GM12891 (cell line): Measurements from ENCODE around the gene ATP6V0C.

ENCODE experiments used
- DNase-seq: peaks from one replicate; pipeline ENCODE4 v3.0.0; 2011; ENCODE audit warnings: low spot score; ENCODE audit not compliant: insufficient read length
- FAIRE-seq: peaks from 2 replicates; lab custom pipeline; 2011; peaks lifted over from hg19 to GRCh38; lab: Jason Lieb, UNC
- PAX5 ChIP-seq: IDR thresholded peaks from 2 replicates; pipeline ENCODE4 v1.6.1; 2011; ENCODE audit warnings: low read length, moderate library complexity, mild to moderate bottlenecking; ENCODE audit not compliant: insufficient read depth, severe bottlenecking
- POLR2A ChIP-seq: IDR thresholded peaks from 2 replicates; pipeline ENCODE4 v1.6.1; 2011; ENCODE audit warnings: low read depth, low read length, control low read depth
- POLR2AphosphoS5 ChIP-seq: IDR thresholded peaks from 2 replicates; pipeline ENCODE4 v1.6.1; 2011; ENCODE audit warnings: low read depth, low read length, control low read depth
- POU2F2 ChIP-seq: IDR thresholded peaks from 2 replicates; pipeline ENCODE4 v1.6.1; 2011; ENCODE audit warnings: low read depth, mild to moderate bottlenecking, control low read depth, low read length, moderate library complexity
- SPI1 ChIP-seq: IDR thresholded peaks from 2 replicates; pipeline ENCODE4 v1.6.1; 2011; ENCODE audit warnings: low read depth, low read length, control low read depth
- TAF1 ChIP-seq: IDR thresholded peaks from 2 replicates; pipeline ENCODE4 v1.6.1; 2011; ENCODE audit warnings: low read depth, low read length, control low read depth

The ATP6V0C gene

GRCh38 chr16:2516391-2517240 lies 2.9 kb downstream of the ATP6V0C start:
- TF ChIP-seq POLR2A (no peak), SPI1 (0 out of 2 replicates have a peak, but pooled peaks have one; percentile 12), PAX5 (no peak)
- FAIRE-seq (peak; percentile 20), DNase-seq (no peak)

GRCh38 chr16:2517954-2518605 lies 4.3 kb downstream of the ATP6V0C start:
- DNase-seq (no peak), FAIRE-seq (no peak)
- TF ChIP-seq SPI1 = no peak
- no peak for TF ChIP-seq POLR2A
- TF ChIP-seq TAF1 = no peak
- no peak for TF ChIP-seq POU2F2

DNA sequence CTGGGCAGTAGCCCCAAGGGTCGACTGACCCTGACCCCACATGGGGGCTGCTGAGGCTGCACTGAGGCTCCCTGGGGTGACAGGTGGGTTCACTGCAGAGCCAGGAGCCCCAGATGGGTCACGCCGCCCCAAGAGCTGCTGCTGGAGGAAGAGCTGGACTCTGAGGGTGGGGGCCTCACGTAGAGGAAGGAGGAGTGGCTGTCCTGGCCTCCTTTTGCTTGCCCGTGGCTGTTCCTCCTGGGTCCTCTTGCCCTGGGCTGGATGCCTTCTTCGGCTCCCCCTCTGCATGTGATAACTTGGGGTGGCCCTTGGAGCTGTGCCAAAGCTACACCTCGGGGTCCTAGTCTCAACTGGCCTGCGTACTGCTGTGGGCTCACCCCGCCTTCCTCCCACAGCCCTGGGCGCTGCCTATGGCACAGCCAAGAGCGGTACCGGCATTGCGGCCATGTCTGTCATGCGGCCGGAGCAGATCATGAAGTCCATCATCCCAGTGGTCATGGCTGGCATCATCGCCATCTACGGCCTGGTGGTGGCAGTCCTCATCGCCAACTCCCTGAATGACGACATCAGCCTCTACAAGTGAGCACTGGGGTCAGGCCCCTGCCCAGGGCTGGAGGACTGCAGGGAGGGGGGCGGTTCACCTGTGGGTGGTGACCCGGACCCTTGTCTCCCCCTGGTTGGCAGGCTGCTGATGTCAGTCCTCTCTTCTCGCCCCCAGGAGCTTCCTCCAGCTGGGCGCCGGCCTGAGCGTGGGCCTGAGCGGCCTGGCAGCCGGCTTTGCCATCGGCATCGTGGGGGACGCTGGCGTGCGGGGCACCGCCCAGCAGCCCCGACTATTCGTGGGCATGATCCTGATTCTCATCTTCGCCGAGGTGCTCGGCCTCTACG lies 5.3 kb downstream of the ATP6V0C start:
- DNase-seq (no peak), FAIRE-seq (no peak)
- TF ChIP-seq POLR2AphosphoS5 (no peak), SPI1 (no peak), POU2F2 (no peak), PAX5 (no peak), POLR2A (no peak), TAF1 (no peak)

- TF ChIP-seq SPI1 (no peak), POU2F2 (no peak), POLR2A (no peak), PAX5 (no peak), POLR2AphosphoS5 (no peak), TAF1 (no peak)
- DNase-seq = no peak
- no peak for FAIRE-seq
Measured at GRCh38 chr16:2519711-2520080, 5.9 kb downstream of the ATP6V0C start.

DNA sequence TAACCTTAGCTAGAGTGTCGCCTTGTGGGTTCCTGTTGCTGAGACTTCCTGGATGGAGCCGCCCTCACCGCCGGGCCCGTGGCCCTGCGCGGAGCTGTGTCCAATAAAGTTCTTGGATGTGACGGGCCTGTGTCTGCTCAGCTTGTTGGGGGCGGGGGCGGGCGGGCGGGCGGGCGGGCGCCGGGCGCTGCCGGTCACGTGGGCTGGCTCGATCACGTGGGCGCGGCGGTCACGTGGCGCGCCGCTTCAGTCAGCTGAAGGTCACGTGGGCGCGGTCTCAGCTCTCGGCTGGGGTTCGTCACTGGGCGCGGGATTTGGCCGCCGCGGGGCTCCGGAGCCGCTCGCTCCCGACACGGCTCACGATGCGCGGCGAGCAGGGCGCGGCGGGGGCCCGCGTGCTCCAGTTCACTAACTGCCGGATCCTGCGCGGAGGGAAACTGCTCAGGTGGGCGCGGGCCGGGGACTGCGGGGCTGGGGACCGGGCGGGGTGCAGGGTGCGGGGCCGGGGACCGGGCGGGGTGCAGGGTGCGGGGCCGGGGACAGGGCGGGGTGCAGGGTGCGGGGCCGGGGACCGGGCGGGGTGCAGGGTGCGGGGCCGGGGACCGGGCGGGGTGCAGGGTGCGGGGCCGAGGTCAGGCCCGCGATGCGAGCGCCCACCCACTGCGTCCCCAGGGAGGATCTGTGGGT lies 6.5 kb downstream of the ATP6V0C start, which contains the start of gene AMDHD2:
AMDHD2 (plus strand) TSS at position 275 of the 687 bp plus-strand sequence; CDS start at position 363, 88 bp downstream.
- peak; percentile 89 for FAIRE-seq
- peak; percentile 99 for DNase-seq
- TF ChIP-seq POLR2A (peak; percentile 73; the same call in 1 of the 2 replicates), PAX5 (peak; percentile 6), POU2F2 (peak; percentile 88; the same call in 1 of the 2 replicates), POLR2AphosphoS5 (peak; percentile 84), SPI1 (no peak), TAF1 (peak; percentile 66)

DNA sequence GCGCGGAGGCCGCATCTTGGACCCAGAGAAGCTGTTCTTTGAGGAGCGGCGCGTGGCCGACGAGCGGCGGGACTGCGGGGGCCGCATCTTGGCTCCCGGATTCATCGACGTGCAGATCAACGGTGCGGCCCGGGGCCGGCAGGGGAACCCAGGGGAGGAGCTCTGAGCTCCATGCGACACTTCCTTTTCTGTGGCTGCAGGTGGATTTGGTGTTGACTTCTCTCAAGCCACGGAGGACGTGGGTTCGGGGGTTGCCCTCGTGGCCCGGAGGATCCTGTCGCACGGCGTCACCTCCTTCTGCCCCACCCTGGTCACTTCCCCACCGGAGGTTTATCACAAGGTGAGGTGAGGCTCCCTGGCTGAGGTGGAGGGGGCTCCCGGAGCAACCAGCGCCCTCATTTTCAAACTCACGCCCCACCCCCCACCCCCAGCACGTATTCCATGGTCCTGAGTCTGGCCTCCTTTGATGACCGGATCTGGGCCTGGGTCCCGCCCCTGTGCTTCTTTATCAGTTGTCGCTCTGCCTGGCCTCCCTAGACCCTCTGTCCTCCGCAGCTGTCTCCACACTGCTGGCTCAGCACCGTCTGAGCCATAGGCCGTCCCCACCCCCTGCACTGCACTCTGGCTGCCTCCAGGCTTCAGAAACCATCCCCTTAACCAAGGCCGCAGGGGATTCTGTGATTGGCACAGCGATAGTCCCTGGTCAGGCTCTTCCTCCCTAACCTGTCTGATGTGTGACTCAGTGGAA lies 7.2 kb downstream of the ATP6V0C start:
- DNase-seq = peak; percentile 78
- peak; percentile 72 for FAIRE-seq
- TF ChIP-seq SPI1 = peak; percentile 64
- TF ChIP-seq TAF1 = no peak
- TF ChIP-seq POLR2AphosphoS5 = 0 out of 2 replicates have a peak, but pooled peaks have one; percentile 14
- TF ChIP-seq POLR2A = no peak
- TF ChIP-seq PAX5 = no peak

DNA sequence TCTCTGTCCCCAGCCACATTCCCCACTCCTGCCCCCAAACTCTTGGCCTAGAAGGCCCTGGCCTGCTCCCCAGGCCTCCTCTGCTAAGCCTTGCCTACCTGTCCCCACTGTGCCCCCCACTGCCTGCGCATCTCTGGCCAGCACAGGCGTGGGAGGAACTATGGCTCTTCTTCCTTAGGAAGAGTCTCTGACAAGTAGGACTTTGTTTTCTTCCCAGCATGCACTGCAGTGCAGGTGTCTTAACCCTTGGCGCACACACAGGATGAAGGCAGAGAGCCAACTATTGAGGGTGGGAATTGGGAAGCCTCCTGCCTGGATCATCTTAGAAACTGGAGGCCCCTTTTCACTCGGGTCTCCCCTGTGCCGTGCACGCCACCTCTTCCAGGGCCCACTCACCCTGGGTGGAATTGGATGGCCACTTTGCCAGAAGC lies 10.1 kb downstream of the ATP6V0C start:
- FAIRE-seq = no peak
- TF ChIP-seq TAF1 (no peak), POU2F2 (no peak), POLR2AphosphoS5 (0 out of 2 replicates have a peak, but pooled peaks have one; percentile 32)
- DNase-seq = no peak

GRCh38 chr16:2524339-2524938 lies 10.7 kb downstream of the ATP6V0C start:
- no peak for FAIRE-seq
- TF ChIP-seq PAX5 (no peak), SPI1 (no peak), POU2F2 (no peak), POLR2AphosphoS5 (no peak), POLR2A (no peak), TAF1 (no peak)
- no peak for DNase-seq
